Measurements from ENCODE around the gene CLEC2L. TPM values are rescaled to one million over a fixed set of nuclear protein-coding genes. Genes with fewer than 3 reads are reported as not detected.

CLEC2L gene
- total and polyA plus RNA-seq, 2 of the 4 experiments (the other 2 are of a cell fraction), result not detected

- Histone ChIP-seq H3K36me3 (ENCODE audit: control insufficient read depth, insufficient read depth, low read length) (no peaks in the 10 kb centered on the region), H2BK15ac (ENCODE audit: low read depth, low read length) (no peak overlapping the region), H3K56ac (ENCODE audit: extremely low read depth, insufficient read depth, low read length) (no peak overlapping the region), H3K9me3 (ENCODE audit: control insufficient read depth, insufficient read depth, low read length) (peaks cover 3% of the 10 kb centered on the region; the same call in 1 of the 2 replicates), H3K79me1 (ENCODE audit: low read depth in 1 of 2, low read length in 2 of 2) (no peaks in the 10 kb centered on the region), H4K20me1 (ENCODE audit: insufficient read depth, low read length) (peaks cover 5% of the 10 kb centered on the region; the same call in 1 of the 2 replicates), H2AK5ac (ENCODE audit: low read depth, low read length) (no peak overlapping the region), H3K27me3 (ENCODE audit: control insufficient read depth, insufficient read depth, low read length) (peaks cover 56% of the 10 kb centered on the region), H3K4me3 (ENCODE audit: insufficient read depth, low read depth, low read length) (no peak overlapping the region), H4K8ac (ENCODE audit: low read depth in 2 of 2, low read length in 2 of 2) (no peak overlapping the region), H3K27ac (ENCODE audit: insufficient read depth, low read length) (no peak overlapping the region), H3K23ac (ENCODE audit: low read depth, low read length) (no peak overlapping the region), H4K91ac (ENCODE audit: insufficient read depth, low read depth, low read length) (no peak overlapping the region), H3K14ac (replicated peaks; ENCODE audit: low read depth, low read length) (no peak overlapping the region), H2AFZ (replicated peaks; ENCODE audit: low read length, poor library complexity) (no peak overlapping the region), H2BK5ac (ENCODE audit: low read depth, low read length, poor library complexity, severe bottlenecking) (no peak overlapping the region), H2BK120ac (ENCODE audit: low read depth, low read length) (no peak overlapping the region), H3K9me1 (ENCODE audit: insufficient read depth, low read length) (no peaks in the 10 kb centered on the region), H3K4me2 (ENCODE audit: low read depth, low read length) (no peak overlapping the region), H4K5ac (ENCODE audit: low read depth, low read length) (no peak overlapping the region), H3K18ac (ENCODE audit: low read depth, low read length) (no peak overlapping the region), H2AK9ac (replicated peaks; ENCODE audit: low read depth, low read length, poor library complexity) (no peak overlapping the region), H3K9ac (ENCODE audit: low read depth, low read length) (no peak overlapping the region), H2BK20ac (ENCODE audit: low read depth, low read length) (no peak overlapping the region), H3K4ac (ENCODE audit: low read depth, low read length) (no peak overlapping the region), H3K4me1 (ENCODE audit: control insufficient read depth, insufficient read depth, low read length) (peaks cover 3% of the 10 kb centered on the region; the same call in 1 of the 2 replicates)
- POLR2A ChIA-PET (ENCODE audit: unreplicated experiment), result no interaction called here
- 50% methylated on average over 2 of the region's 4 CpGs; no CpG with 5 or more reads in 1 of the 2 experiments for WGBS, 2 experiments (ENCODE audit: extremely low coverage in 2 of 2, insufficient read length in 1 of 2)
- in situ Hi-C loops (cut with MboI; ENCODE audit: low sequenced_read_pairs), result no loop called here
- dilution Hi-C loops (cut with HindIII; ENCODE audit: low sequenced_read_pairs, unreplicated experiment), result no loop called here
- DNase-seq (no peak), ATAC-seq (ENCODE audit: low read depth) (no peak)
- TF ChIP-seq RAD21 (IDR thresholded peaks at IDR 0.05; ENCODE audit: low read length), result no peak
- no peak for TF ChIP-seq SMC3 (IDR thresholded peaks at IDR 0.05; ENCODE audit: low read depth, low read length)
- TF ChIP-seq RCOR1 (IDR thresholded peaks at IDR 0.05; ENCODE audit: insufficient replicate concordance, low read length), result no peak
- no peak for TF ChIP-seq MXI1 (IDR thresholded peaks at IDR 0.05; ENCODE audit: borderline replicate concordance, low read depth, low read length)
- TF ChIP-seq MAFK (IDR thresholded peaks at IDR 0.05; ENCODE audit: low read depth, low read length), result no peak
- TF ChIP-seq, protein P1, sequence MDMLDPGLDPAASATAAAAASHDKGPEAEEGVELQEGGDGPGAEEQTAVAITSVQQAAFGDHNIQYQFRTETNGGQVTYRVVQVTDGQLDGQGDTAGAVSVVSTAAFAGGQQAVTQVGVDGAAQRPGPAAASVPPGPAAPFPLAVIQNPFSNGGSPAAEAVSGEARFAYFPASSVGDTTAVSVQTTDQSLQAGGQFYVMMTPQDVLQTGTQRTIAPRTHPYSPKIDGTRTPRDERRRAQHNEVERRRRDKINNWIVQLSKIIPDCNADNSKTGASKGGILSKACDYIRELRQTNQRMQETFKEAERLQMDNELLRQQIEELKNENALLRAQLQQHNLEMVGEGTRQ (IDR thresholded peaks at IDR 0.05; ENCODE audit: low read depth, low read length), result no peak
- no peak for TF ChIP-seq FOS (IDR thresholded peaks at IDR 0.05; ENCODE audit: low read depth, low read length)
- TF ChIP-seq, protein P2, sequence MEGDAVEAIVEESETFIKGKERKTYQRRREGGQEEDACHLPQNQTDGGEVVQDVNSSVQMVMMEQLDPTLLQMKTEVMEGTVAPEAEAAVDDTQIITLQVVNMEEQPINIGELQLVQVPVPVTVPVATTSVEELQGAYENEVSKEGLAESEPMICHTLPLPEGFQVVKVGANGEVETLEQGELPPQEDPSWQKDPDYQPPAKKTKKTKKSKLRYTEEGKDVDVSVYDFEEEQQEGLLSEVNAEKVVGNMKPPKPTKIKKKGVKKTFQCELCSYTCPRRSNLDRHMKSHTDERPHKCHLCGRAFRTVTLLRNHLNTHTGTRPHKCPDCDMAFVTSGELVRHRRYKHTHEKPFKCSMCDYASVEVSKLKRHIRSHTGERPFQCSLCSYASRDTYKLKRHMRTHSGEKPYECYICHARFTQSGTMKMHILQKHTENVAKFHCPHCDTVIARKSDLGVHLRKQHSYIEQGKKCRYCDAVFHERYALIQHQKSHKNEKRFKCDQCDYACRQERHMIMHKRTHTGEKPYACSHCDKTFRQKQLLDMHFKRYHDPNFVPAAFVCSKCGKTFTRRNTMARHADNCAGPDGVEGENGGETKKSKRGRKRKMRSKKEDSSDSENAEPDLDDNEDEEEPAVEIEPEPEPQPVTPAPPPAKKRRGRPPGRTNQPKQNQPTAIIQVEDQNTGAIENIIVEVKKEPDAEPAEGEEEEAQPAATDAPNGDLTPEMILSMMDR (conservative IDR thresholded peaks at IDR 0.05; ENCODE audit: low read depth, low read length), result no peak
- no peak for TF ChIP-seq CHD1 (IDR thresholded peaks at IDR 0.05; ENCODE audit: low read depth, low read length)
- TF ChIP-seq CEBPB (IDR thresholded peaks at IDR 0.05; ENCODE audit: low read depth, low read length), result no peak
- no peak for TF ChIP-seq POLR2A (IDR thresholded peaks at IDR 0.05; ENCODE audit: low read depth, low read length)
- TF ChIP-seq MAZ (IDR thresholded peaks at IDR 0.05; ENCODE audit: borderline replicate concordance, low read depth, low read length), result no peak
- TF ChIP-seq BHLHE40 (IDR thresholded peaks at IDR 0.05; ENCODE audit: low read depth, low read length), result no peak
- no peak for TF ChIP-seq NFE2L2 (IDR thresholded peaks at IDR 0.05; ENCODE audit: low read depth, low read length)
- TF ChIP-seq, protein P3, sequence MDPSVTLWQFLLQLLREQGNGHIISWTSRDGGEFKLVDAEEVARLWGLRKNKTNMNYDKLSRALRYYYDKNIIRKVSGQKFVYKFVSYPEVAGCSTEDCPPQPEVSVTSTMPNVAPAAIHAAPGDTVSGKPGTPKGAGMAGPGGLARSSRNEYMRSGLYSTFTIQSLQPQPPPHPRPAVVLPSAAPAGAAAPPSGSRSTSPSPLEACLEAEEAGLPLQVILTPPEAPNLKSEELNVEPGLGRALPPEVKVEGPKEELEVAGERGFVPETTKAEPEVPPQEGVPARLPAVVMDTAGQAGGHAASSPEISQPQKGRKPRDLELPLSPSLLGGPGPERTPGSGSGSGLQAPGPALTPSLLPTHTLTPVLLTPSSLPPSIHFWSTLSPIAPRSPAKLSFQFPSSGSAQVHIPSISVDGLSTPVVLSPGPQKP (IDR thresholded peaks at IDR 0.05; ENCODE audit: borderline replicate concordance, low read depth, low read length), result no peak
- no peak for TF ChIP-seq RFX5 (IDR thresholded peaks at IDR 0.05; ENCODE audit: low read depth, low read length)
- BruUV-seq (replicated peaks), result no TSS peak
- CTCF ChIA-PET, result interaction anchor here (0.6 kb wide), 1 partner anchor 9 kb away, joined by 4 read pairs; no protein-coding TSS in a partner anchor
- intact Hi-C loops (cut with micrococcal nuclease), result no loop called here
Measured at GRCh38 chr7:139479620-139480019, 43.9 kb upstream of the CLEC2L start.

All from IMR-90 (cell line).